SK-N-SH (cell line): Measurements from ENCODE around the gene SCARB1.

Source experiments
- CTCF ChIP-seq: fragments of 200-600 bp; sonication (generic); IDR thresholded peaks from 2 replicates; pipeline ENCODE4 v1.6.1; 2017; ENCODE audit warnings: antibody characterized with exemption, mild to moderate bottlenecking, moderate library complexity
- EP300 ChIP-seq, 2 experiments: IDR thresholded peaks; 2 replicates each; pipeline versions ENCODE4 v1.4.0 to v1.6.1; 2012; ENCODE audit warnings: borderline replicate concordance in 1 of 2, low read depth in 1 of 2, low read length in 1 of 2
- RAD21 ChIP-seq: IDR thresholded peaks from 2 replicates; pipeline ENCODE4 v1.6.1; 2012; ENCODE audit warnings: mild to moderate bottlenecking, low read length
- USF2 ChIP-seq: fragments of 150-350 bp; IDR thresholded peaks from 2 replicates; pipeline ENCODE4 v1.6.1; 2017; ENCODE audit warnings: antibody characterized with exemption, low read length, low read depth, borderline replicate concordance

- TF ChIP-seq EP300 (IDR thresholded peaks at IDR 0.05; ENCODE audit: borderline replicate concordance in 1 of 2, low read depth in 1 of 2, low read length in 1 of 2): no peak
- no peak for TF ChIP-seq CTCF
- TF ChIP-seq USF2: no peak
- no peak for TF ChIP-seq RAD21
Measured at GRCh38 chr12:124830306-124830705, 33.4 kb downstream of the SCARB1 start.
